GM12875 (cell line): ENCODE measurements around the gene TSHR.

Source experiments
- H3K4me3 ChIP-seq: one replicate; pipeline ENCODE4 v1.5.1; 2011; ENCODE audit warnings: low read depth, low read length, control low read depth
- TF ChIP-seq, protein P1 (sequence below): IDR thresholded peaks from 2 replicates; pipeline ENCODE4 v1.5.1; 2011; ENCODE audit warnings: low read depth, mild to moderate bottlenecking, control low read depth, inconsistent platforms, low read length, moderate library complexity, borderline replicate concordance; ENCODE audit not compliant: insufficient read depth

Gene TSHR

DNA sequence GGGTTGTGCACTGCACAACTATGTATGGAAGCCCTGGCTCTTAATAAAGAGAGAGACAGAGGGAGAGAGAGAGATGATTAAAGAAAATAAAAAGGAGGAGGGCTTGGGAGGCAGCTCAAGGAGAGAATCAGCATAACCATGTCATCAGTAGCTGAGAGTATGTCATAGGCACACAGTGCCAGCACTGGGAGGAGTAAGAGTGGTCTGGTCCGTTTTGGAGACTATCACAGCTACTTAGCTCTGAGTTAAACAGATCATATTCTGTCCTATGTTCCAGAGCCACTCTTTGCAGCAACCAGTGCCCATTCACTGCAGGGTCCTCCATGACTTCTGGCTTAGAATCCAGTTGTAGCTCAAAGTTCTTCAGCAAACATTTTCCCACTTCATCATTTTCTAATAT is 206.3 kb downstream of the TSHR start:
- no peak overlapping the region for H3K4me3 ChIP-seq
- TF ChIP-seq, protein P1, sequence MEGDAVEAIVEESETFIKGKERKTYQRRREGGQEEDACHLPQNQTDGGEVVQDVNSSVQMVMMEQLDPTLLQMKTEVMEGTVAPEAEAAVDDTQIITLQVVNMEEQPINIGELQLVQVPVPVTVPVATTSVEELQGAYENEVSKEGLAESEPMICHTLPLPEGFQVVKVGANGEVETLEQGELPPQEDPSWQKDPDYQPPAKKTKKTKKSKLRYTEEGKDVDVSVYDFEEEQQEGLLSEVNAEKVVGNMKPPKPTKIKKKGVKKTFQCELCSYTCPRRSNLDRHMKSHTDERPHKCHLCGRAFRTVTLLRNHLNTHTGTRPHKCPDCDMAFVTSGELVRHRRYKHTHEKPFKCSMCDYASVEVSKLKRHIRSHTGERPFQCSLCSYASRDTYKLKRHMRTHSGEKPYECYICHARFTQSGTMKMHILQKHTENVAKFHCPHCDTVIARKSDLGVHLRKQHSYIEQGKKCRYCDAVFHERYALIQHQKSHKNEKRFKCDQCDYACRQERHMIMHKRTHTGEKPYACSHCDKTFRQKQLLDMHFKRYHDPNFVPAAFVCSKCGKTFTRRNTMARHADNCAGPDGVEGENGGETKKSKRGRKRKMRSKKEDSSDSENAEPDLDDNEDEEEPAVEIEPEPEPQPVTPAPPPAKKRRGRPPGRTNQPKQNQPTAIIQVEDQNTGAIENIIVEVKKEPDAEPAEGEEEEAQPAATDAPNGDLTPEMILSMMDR, result no peak

DNA sequence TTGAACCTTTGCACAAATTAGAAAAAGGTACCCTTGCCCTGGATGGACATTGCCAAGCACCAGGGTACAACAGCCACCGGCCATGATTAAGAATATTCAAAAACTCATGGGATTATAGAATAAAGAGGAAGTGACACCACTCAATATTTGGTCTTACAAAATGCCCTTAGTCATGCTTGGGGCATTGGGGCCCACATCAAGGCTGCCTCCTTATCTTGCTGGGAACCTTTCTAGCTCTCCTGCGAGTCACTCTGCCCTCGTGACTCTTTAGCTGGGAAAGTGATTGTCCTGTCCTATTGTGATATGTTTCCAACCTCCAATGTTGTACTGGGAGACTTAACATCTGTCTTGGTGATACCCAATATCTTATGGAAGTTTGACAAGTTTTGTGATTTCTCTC is 207.5 kb downstream of the TSHR start:
- H3K4me3 ChIP-seq, result no peak overlapping the region
- TF ChIP-seq, protein P1, result no peak

DNA sequence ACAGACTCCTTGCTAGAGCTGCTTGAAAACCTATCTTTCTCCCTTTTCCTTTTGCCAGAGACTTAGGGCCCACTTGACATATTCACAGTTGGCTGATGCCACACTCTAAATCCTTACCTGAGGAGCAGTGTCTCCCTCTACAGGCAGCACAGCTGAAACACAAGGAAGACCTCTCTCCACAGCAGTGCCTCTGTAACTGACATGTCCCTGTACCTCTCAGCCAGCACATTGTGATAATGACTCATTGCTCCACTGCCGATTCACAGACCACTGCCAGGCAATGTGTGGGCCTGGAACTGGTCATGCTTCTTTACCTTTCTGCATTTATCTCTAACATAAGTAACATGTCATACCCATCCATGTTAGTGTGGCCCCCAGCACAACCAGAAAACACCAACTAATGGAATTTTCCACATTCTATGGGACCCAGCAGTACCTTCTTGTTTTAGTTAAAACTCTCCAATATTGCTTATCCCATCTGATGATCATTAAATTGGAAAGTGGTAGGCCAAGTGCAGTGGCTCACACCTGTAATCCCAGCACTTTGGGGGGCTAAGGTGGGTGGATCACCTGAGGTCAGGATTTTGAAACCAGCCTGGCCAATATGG is 208.8 kb downstream of the TSHR start:
- H3K4me3 ChIP-seq, result no peak overlapping the region
- TF ChIP-seq, protein P1, result peak; percentile 76

DNA sequence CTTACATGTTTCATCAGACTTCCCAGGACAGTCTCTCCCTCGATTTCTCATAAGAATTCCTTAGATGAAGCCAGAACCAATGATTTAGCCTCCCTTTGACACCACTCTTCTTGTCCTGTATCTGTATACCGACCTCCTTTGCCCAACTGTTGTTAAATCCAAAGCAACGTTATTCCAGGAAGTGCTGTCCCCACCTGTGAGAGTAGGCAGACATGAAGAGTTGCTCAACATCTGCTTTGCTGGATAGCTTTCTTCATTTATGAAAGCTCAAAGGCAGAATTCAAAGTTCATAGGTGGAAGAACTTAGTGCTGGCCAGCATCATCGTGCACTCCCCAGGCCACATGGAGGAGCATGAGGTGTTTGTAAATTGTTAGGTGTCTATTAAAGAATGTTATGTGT is 209.8 kb downstream of the TSHR start:
- no peak overlapping the region for H3K4me3 ChIP-seq
- TF ChIP-seq, protein P1, result no peak

DNA sequence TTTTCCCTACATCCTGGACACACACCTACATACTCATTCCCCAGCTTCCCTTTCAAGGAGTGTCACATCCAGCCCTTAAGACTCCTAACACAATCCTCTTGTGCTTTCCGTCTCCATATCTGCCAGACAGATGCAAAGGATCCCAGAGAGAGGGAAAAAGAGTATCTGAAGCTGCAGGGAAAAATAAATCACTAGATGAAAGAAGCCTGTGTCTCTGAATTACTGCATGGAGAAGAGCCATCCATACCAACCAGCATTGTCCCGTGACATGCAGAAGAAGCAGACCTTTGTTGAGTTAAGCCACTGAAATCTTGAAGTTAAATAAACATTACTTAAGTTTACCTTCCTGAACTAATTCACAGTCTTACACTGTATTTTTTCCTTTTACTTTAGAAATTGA is 210.7 kb downstream of the TSHR start:
- TF ChIP-seq, protein P1, result no peak
- H3K4me3 ChIP-seq, result no peak overlapping the region

DNA sequence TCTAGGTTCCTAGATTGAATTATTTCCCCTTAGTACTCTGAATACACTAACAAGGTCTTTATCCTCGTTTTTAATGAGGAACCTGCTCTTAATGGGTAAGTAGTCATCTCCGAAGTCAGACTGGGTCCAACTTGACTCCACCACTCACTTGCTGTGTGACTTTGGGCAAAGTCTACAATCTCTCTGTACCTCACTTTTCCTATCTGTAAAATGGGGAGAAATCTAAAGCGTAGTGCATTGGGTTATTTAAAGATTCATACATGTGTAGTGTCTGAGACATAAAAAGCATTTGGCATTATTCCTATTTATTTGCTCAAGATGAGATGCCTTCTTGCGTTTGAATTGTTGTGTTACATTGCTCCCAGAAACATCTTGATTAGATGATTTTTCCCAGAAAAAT is 213.8 kb downstream of the TSHR start:
- H3K4me3 ChIP-seq, result no peak overlapping the region
- TF ChIP-seq, protein P1, result no peak

DNA sequence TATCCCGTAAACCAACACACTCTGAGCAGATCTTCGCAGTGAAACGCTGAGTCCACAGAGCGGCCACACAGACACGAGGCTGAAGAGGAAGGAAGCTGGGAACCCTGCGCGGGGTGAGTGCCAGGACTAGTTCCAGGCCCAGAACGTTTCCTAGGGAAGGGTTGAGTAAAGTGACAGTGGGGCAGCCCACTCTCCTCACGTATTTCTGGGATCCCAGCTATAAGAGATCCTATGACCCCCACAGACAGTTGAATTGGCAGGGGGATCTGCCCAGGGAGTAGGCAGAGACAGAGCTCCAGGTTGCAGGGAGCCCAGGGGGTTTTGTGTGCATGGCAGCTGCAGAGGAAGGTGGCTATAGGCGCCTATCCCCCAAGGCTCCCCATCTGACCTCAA is 214.3 kb downstream of the TSHR start:
- peak overlapping the region; percentile 67 for H3K4me3 ChIP-seq
- TF ChIP-seq, protein P1, result no peak
